ENCODE data around the gene SUCLG1.
"Not testable (repeated sequence)": the region's sequence is repeated elsewhere in the genome, so short reads cannot be mapped to it uniquely, and the experiment has no call there.

SUCLG1 gene

DNA sequence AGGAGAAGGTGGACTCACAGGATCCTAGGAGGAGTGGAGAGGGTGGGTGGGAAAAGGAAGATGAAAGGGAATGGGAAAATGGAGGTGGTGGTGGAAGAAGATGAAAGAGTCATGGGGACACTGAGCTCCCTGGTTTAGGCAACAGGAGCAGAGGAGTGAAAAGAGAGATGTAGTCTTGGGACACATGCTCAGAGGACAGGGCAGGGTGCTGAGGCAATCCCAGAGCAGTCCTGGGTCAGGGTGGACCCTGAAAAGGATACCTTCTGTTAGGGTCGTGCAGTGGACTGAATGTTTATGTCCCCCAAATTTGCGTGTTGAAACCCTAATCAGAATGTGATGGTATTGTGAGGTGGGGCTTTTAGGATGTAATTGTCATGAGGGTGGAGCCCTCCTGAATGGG, 37.9 kb downstream of the SUCLG1 start:
- DNase-seq (ENCODE audit: low read depth): no peak
- TF ChIP-seq CTCF (IDR thresholded peaks at IDR 0.05; ENCODE audit: control insufficient read depth, insufficient read depth, low read depth, low read length, missing control alignments): no peak
- H3K4me3 ChIP-seq (ENCODE audit: control insufficient read depth, low read depth, low read length): no peak overlapping the region

GRCh38 chr2:84417453-84418145, 41.5 kb downstream of the SUCLG1 start:
- H3K4me3 ChIP-seq (ENCODE audit: control insufficient read depth, low read depth, low read length): no peak overlapping the region
- TF ChIP-seq CTCF (IDR thresholded peaks at IDR 0.05; ENCODE audit: control insufficient read depth, insufficient read depth, low read depth, low read length, missing control alignments): no peak
- DNase-seq (ENCODE audit: low read depth): no peak

GRCh38 chr2:84409531-84409930, 49.5 kb downstream of the SUCLG1 start:
- no peak for DNase-seq (ENCODE audit: low read depth)
- H3K4me3 ChIP-seq (ENCODE audit: control insufficient read depth, low read depth, low read length): no peak overlapping the region
- TF ChIP-seq CTCF (IDR thresholded peaks at IDR 0.05; ENCODE audit: control insufficient read depth, insufficient read depth, low read depth, low read length, missing control alignments): no peak

DNA sequence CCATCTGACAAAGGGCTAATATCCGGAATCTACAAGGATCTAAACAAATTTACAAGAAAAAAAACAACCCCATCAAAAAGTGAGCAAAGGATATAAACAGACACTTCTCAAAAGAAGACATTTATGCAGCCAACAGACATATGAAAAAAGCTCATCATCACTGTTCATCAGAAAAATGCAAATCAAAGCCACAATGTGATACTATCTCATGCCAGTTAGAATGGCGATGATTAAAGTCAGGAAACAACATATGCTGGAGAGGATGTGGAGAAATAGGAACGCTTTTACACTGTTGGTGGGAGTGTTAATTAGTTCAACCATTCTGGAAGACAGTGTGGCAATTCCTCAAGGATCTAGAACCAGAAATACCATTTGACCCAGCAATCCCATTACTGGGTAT, 57.0 kb downstream of the SUCLG1 start:
- not testable (repeated sequence) for H3K4me3 ChIP-seq (ENCODE audit: control insufficient read depth, low read depth, low read length)

DNA sequence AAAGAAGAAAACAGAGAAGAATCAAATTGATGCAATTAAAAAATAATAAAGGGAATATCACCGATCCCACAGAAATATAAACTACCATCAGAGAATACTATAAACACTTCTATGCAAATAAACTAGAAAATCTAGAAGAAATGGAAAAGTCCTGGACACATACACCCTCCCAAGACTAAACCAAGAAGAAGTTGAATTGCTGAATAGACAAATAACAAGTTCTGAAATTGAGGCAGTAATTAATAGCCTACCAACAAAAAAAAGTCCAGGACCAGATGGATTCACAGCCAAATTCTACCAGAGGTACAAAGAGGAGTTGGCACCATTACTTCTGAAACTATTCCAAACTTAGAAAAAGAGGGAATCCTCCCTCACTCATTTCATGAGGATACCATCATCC, 59.2 kb downstream of the SUCLG1 start:
- DNase-seq (ENCODE audit: low read depth); H3K4me3 ChIP-seq (ENCODE audit: control insufficient read depth, low read depth, low read length): not testable (repeated sequence)

More for the DNA sequence above, 57.0 kb downstream of the SUCLG1 start:
- not testable (repeated sequence) for DNase-seq (ENCODE audit: low read depth)

DNA sequence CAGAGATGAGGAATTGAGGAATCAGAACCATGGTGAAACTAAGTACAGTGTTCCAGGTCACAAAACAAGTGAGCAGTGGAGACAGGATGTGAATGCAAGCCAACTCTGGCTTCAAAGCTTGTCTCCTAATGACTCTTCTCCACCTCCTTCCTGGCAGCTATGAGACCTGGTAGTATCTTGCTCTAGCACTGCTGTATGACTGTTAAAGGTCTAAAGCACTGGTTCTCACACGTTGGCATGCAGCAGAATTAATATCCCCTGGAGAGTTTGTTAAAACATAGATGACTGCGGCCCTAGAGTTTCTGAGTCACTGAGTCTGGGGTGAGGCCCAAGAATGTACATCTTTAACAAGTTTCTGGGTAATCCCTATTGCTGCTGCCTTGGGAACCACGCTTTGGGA, 63.3 kb downstream of the SUCLG1 start:
- H3K4me3 ChIP-seq (ENCODE audit: control insufficient read depth, low read depth, low read length): no peak overlapping the region
- no peak for TF ChIP-seq CTCF (IDR thresholded peaks at IDR 0.05; ENCODE audit: control insufficient read depth, insufficient read depth, low read depth, low read length, missing control alignments)
- peak; percentile 48 for DNase-seq (ENCODE audit: low read depth)

- no peak overlapping the region for H3K4me3 ChIP-seq (ENCODE audit: control insufficient read depth, low read depth, low read length)
- TF ChIP-seq CTCF (IDR thresholded peaks at IDR 0.05; ENCODE audit: control insufficient read depth, insufficient read depth, low read depth, low read length, missing control alignments): no peak
- no peak for DNase-seq (ENCODE audit: low read depth)
Measured at GRCh38 chr2:84394628-84395027, 64.5 kb downstream of the SUCLG1 start.

GRCh38 chr2:84393829-84394228, 65.3 kb downstream of the SUCLG1 start:
- DNase-seq (ENCODE audit: low read depth): no peak

More at GRCh38 chr2:84393829-84394228, 65.3 kb downstream of the SUCLG1 start:
- no peak for TF ChIP-seq CTCF (IDR thresholded peaks at IDR 0.05; ENCODE audit: control insufficient read depth, insufficient read depth, low read depth, low read length, missing control alignments)
- no peak overlapping the region for H3K4me3 ChIP-seq (ENCODE audit: control insufficient read depth, low read depth, low read length)

Measured in AG09309 (cell line).